ENCODE measurements around the gene CEMIP.

DNA sequence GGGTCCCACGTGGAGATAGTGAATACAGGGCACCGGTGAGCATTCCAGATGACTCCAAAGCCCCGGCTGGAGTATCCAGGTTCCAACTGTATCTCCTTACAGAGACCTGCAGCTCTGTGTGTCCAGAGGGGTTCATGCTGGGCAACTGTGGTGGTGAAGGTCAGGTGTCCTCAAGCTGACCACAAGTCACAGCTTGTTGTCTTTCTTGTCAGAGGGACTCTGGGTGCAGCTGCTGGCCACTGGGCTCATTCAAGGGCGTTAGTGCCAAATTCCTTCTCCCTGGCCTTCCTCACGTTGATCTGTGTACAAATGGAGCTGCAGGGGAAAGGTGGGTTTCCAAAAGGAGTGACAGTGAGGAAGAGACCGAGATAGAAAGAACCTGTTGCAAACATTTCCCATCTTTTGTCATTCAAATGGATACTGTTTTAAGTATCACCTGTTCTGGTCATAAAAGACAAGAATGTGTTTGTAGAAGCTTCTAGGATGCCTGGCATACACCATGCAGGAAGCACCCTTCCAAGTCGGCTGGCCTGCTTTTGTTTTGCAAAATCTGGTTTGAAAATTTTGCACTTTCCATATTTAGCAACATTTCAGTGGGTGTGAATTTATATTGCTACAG, 52.5 kb downstream of the CEMIP start:
- TF ChIP-seq CTCF (conservative IDR thresholded peaks at IDR 0.05) (no peak), EZH2 (IDR thresholded peaks at IDR 0.05; ENCODE audit: low read depth) (no peak)
